GM23338 (cell line): Measurements from ENCODE around the gene PRKCG. TPM values are rescaled to one million over a fixed set of nuclear protein-coding genes. Genes with fewer than 3 reads are reported as not detected.

ENCODE experiments used
- CREB1 ChIP-seq: fragments of 250-450 bp; sonication (Bioruptor Pico); IDR thresholded peaks from 2 replicates; pipeline ENCODE4 v1.5.0; 2020; ENCODE audit warnings: low read depth, mild to moderate bottlenecking, moderate library complexity
- EZH2 ChIP-seq: fragments of 200-600 bp; sonication (generic); IDR thresholded peaks from one replicate; pipeline ENCODE4 v1.8.0; 2017; ENCODE audit warnings: antibody characterized with exemption, mild to moderate bottlenecking, low read depth; ENCODE audit not compliant: unreplicated experiment
- POLR2AphosphoS5 ChIP-seq: IDR thresholded peaks from 2 replicates; pipeline ENCODE4 v1.6.1; 2016; ENCODE audit warnings: antibody characterized with exemption, low read depth
- STAT1 ChIP-seq: IDR thresholded peaks from one replicate; pipeline ENCODE4 v1.6.1; 2016; ENCODE audit warnings: antibody characterized with exemption; ENCODE audit not compliant: unreplicated experiment
- ZNF331 ChIP-seq: fragments of 250-450 bp; sonication (Bioruptor Pico); IDR thresholded peaks from 2 replicates; pipeline ENCODE4 v1.5.0; 2020; ENCODE audit warnings: low read depth, mild to moderate bottlenecking, moderate library complexity
- ZNF462 ChIP-seq: fragments of 250-450 bp; sonication (Bioruptor Pico); IDR thresholded peaks from 2 replicates; pipeline ENCODE4 v1.5.0; 2020; ENCODE audit warnings: mild to moderate bottlenecking, moderate library complexity
- polyA plus RNA-seq: library from polyadenylated mRNA; unstranded; fragments of >200 nt; fragmentation: Nextera tagmentation; extraction: Ambion mirVana; gene quantifications from 2 replicates; pipeline ENCODE4 v1.2.1, GENCODE V29; 2016
- total RNA-seq: library from RNA; depleted of rRNA; stranded (reverse); fragments of >200 nt; shearing (Covaris generic); gene quantifications from 2 replicates; pipeline ENCODE4 v1.2.3, GENCODE V29; 2014
- TF ChIP-seq, protein P1 (sequence below): IDR thresholded peaks from one replicate; pipeline ENCODE4 v1.6.1; 2018; ENCODE audit warnings: antibody characterized with exemption; ENCODE audit not compliant: unreplicated experiment

PRKCG gene
- total and polyA plus RNA-seq, 2 experiments from 2014 or later: 15.4 to 15.9 TPM

- TF ChIP-seq ZNF462 (no peak), EZH2 (no peak), ZNF331 (CRISPR knock-in tag) (no peak), CREB1 (no peak), STAT1 (no peak), POLR2AphosphoS5 (no peak)
- TF ChIP-seq, protein P1, sequence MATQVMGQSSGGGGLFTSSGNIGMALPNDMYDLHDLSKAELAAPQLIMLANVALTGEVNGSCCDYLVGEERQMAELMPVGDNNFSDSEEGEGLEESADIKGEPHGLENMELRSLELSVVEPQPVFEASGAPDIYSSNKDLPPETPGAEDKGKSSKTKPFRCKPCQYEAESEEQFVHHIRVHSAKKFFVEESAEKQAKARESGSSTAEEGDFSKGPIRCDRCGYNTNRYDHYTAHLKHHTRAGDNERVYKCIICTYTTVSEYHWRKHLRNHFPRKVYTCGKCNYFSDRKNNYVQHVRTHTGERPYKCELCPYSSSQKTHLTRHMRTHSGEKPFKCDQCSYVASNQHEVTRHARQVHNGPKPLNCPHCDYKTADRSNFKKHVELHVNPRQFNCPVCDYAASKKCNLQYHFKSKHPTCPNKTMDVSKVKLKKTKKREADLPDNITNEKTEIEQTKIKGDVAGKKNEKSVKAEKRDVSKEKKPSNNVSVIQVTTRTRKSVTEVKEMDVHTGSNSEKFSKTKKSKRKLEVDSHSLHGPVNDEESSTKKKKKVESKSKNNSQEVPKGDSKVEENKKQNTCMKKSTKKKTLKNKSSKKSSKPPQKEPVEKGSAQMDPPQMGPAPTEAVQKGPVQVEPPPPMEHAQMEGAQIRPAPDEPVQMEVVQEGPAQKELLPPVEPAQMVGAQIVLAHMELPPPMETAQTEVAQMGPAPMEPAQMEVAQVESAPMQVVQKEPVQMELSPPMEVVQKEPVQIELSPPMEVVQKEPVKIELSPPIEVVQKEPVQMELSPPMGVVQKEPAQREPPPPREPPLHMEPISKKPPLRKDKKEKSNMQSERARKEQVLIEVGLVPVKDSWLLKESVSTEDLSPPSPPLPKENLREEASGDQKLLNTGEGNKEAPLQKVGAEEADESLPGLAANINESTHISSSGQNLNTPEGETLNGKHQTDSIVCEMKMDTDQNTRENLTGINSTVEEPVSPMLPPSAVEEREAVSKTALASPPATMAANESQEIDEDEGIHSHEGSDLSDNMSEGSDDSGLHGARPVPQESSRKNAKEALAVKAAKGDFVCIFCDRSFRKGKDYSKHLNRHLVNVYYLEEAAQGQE: no peak
Measured at GRCh38 chr19:53880711-53881481, 1.1 kb upstream of the PRKCG start (continued).
